GM21515 (cell line): ENCODE measurements around the gene GGT5.
"Not testable (repeated sequence)": the region's sequence is repeated elsewhere in the genome, so short reads cannot be mapped to it uniquely, and the experiment has no call there.

Experiments used
- ATAC-seq: cut with Tn5 transposase; IDR thresholded peaks from one replicate; pipeline ENCODE4 v1.9.1; 2021; ENCODE audit not compliant: unreplicated experiment

Gene GGT5

DNA sequence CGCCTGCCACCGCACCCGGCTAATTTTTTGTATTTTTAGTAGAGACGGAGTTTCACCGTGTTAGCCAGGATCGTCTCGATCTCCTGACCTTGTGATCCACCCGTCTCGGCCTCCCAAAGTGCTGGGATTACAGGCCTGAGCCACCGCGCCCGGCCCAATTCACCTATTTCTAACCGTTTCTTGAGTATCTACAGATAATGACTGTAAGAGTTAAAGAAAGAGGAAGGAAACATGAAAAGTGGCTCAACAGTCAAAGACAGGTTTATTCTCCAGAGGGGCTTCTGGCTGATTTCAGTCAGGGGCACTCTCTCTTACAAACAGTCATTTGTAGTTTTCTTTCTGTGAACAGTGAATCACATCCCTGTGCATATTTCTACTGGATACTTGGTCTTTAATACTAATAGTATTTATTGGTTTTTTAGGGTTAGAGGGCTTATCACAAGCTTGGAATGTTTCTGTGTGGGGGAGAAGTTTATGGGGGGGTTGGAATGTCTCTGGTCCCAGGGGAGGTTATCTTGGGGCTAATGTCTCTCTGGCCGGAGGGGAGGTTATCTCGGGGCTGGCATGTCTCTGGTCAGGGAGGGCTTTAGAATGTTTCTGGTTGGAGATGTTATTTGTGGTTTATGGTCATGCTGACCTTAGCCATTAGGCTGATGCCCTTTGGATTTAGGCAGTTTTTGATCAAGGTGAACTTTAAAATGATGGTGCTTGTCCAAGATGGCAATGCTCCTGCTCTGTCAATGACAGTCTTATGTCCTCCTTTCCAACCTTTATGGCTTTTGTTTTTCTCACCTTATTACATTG is 38.2 kb downstream of the GGT5 start:
- ATAC-seq, result not testable (repeated sequence)

DNA sequence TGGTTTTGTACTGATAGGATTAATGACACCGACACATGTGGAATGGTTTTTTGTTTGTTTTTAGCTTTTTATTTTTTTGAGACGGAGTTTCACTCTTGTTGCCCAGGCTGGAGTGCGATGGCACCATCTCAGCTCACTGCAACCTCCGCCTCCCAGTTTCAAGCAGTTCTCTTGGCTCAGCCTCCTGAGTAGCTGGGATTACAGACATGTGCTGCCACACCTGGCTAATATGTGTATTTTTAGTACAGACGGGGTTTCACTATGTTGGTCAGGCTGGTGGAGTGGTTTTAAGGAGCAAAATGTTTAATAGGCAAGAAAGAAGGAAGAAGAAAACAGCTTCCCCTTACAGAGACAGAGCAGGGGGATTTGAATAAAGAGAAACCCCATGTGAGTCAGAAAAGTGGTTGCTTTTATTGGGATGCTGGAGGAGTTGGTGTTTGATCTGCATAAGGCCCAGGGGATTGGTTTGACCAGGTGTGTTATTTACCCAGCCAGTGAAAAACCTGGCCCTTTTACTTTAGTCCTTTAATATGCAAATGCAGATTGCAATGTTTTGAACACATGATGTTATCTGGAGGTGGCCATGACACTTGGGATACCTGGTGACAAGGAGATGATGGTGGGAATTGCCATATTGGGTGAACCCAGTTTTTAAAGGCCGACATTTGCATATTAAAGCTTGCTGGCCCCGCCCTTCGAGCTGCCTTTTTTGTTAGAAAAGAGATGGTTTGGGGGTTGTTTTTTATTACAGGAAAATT is 39.3 kb downstream of the GGT5 start:
- no peak for ATAC-seq

DNA sequence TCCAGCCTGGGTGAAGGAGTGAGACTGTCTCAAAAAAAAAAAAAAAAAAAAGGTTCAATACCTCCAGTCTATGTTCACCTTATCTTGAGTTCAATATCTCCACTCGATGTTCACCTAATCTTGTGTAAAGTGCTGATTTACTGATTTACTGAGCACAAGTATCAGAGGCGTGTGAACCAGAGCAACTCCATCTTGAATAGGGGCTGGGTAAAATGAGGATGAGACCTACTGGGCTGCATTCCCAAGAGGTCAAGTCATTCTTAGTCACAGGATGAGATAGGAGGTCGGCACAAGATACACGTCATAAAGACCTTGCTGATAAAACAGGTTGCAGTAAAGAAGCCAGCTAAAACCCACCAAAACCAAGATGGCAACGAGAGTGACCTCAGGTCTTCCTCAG is 41.0 kb downstream of the GGT5 start:
- ATAC-seq, result not testable (repeated sequence)

DNA sequence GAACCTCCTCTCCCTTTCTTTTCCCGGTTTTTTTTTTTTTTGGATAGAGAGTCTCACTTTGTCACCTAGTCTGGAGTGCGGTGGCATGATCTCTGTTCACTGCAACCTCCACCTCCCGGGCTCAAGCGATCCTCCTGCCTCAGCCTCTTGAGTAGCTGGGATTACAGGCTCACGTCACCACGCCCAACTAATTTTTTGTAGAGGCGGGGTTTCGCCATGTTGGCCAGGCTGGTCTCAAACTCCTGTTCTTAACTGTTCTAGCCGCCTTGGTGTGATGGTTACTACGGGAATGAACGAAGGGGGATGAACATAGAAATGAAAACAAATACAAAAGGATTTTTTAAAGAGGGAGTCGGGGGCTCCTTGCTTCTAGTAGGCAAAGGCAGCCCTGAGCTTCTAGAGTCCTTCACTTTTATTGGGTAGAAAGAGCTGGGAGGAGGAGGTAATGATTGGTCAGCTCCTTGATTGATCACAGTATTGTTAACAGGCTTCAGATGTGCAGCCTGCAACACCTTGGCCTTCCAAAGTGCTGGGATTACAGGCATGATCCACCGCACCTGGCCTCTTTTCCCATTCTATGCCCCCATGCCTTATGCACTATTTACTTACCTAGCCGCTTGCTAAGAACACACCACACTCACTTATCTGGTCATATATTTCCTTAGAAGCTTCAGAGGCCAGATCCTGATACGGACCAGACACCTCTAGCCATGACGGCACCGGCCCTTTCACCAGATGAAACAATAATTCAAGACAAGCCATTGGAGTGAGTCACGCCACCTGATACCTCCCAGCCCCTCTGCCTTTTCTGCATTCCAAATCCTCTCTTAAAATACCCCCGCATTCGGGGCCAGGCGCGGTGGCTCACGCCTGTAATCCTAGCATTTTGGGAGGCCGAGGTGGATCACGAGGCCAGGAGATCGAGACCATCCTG is 42.9 kb downstream of the GGT5 start:
- ATAC-seq, result no peak

DNA sequence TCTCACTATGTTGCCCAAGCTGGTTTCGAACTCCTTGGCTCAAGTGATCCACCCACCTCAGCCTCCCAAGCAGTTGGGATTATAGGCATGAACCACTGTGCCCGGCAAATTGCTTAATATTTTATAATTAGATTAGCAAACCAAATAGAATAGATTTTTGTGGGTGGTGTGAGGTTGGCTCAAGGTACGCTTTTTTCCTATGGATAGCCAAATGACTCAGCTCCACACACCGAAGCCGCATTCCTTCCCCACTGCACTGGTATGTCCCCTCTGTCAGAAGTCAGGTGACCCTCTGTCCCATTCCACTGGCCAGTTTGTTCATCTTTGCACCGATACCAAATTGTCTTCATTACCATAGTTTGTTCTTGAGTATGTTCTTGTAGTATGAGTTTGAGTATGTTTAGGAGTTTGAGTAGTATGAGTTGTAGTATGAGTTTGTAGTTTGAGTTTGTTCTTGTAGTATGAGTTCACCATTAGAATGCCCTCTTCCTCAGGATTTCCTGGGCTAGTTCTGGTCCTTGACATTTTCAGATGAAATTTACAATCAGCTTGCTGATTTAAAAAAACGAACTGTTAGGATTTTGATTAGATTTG is 44.2 kb downstream of the GGT5 start:
- no peak for ATAC-seq

DNA sequence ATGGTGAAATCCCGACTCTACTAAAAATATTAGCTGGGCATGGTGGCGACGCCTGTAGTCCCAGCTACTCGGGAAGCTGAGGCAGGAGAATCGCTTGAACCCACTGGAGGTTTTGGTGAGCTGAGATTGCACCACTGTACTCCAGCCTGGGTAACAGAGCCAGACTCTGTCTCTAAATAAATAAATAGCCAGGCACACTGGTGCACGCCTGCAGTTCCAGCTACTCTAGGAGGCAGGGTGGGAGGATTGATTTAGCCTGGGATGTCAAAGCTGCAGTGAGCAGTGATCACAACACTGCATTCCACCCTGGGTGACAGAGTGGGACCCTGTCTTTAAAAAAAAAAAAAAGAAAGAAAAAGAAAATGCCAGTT is 46.2 kb downstream of the GGT5 start:
- ATAC-seq, result no peak

DNA sequence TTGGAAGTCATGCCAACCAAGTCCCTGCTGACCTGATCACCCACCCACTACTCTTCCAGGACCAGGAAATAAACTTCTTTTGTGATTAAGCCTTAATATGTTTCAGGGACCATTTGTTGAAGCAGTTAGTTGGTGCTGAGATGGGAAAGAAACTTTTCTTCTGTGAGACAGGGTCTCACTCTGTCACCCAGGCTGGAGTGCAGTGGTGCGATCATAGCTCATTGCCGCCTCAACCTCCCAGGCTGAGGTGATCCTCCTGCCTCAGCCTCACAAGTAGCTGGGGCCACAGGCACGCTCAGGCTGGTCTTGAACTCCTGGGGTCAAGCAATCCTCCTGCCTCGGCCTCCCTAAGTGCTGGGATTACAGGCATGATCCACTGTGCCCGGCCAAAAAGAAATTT is 53.0 kb downstream of the GGT5 start:
- no peak for ATAC-seq

DNA sequence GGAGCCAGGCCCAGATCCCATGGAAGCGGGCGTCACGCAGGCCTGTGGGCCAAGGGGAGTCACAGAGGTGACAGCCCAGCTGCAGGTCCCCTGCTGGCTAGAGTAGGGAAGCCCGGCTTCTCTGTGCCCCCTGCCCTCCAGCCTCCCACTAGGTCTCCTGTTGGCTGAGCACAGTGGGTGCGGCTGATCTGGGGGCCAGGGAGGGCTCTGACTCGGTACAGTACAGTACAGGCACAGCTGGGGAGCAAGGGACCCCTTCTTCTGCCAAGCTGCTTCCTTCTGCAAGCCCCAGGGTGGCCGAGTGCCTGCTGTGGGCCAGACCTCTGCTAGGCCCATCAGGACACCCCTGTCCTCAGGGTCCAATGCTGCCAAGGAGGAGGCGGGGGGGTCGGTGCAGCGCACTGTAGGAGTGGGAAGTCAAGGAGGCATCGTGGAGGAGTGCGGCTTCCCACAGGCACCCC is 53.5 kb downstream of the GGT5 start:
- no peak for ATAC-seq

DNA sequence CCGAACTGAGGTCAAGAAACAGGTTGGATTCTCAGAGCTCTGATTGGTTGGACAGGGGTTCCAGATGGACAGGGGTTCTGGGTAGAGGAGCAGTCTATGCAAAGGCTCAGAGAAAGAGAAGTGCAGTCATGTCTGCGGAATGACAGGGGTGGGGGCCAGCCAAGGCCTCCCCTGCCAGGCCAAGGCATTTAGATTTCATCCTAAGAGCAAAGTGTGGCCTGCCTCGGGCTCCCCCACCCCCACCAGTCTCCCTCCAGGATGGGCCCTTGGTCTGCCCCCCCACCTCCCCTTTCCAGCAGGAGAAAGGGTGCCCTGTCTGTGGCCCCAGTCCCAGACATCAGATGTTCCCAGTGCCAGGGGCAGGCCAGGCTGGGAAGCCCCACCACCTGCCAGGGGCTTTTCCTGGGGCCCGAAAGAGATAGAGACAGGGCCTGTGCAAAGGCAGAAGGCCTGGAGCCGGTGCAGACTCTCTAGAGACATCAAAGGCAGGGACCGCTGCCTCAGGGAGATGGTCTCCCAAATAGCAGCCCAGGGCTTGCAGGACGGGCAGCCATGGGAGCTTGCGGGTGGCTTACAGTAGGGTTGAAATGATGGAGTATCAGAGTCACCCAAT is 54.2 kb downstream of the GGT5 start:
- ATAC-seq, result no peak

DNA sequence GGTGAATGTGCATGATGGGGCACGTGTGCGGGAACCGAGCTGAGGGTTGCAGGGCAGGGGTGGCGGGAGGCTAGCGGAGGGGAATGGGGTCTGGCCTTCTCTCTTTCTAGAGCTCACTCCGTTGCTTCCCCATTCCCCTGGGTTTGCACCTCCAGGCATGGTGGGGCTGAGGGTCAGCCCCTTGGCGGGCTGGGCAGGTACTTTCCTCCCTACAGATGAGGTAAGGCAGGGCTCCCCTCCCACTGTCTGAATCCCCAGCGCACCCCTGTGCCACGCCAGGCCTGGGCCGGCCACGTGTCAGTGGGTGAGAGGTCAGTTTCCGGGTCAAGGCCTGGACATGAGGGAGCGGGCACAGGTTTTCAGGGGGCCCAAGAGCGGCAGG is 54.7 kb downstream of the GGT5 start:
- ATAC-seq, result no peak

DNA sequence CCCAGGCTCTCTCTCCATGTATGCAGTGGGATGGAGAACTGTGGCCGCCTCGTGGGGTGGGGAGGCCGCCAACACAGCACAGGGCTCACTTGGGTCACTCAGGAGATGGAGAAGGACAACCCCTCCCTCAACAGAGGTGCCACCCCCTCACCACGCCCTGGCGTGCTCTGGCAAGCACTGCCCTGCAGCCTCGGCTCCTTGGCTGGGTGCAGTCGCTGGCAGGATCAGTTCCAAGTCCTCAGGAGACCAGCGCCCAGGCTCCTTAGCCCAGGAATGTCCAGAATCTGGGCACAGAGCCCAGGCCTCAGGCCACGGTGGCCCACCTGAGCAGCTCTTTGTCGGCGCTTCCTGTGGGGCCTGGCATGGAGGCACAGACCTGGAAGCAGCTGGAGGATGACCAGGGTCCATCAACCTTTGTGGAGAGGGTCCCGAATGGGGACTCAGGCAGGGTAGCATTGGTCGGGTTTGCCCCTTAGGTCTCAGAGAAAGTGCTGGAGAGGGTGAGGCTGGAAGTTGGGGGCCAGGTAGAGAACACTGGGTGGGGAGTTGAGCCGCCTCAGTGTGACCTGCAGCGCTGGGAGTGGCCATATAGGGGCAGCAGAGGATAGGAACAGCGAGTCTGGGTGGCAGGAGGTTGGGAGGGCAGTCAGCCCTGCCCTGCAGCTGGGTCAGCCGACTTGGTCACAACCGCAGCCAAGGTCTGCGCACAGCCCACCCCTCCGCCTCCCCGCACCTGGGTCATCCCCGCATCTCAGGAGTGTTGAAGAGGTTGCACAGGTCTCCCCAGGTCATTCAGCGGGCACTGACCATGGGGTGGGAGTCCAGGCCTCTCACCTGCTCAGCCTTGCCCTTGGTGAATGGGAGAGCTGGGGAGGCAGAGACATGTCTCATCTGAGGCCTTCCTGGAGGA is 55.4 kb downstream of the GGT5 start:
- ATAC-seq, result no peak

DNA sequence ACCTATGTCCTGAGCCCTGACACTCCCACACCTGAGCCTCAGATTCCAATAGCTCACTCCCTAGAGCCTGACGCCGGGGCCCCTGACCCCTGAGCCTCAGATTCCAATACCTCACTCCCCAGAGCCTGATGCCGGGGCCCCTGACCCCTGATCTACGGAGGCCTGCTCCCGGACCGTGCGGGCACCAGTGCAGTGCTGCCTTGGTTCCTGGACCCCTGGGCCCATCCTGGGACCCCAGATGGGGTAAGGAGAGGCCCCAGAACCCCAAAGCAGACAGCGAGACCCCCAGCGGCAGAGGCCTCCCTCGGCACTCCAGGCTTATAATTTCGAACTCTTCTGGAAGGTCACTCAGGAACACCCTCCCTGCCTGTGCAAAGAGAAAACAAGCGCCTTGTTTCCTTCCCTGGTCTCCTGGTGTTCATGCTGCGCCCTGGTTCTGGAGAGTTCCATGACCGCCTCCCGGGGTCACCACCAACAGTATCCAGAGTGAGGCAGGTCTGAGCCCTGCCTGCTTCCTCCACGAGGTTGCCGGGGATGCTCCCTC is 56.1 kb downstream of the GGT5 start:
- no peak for ATAC-seq

DNA sequence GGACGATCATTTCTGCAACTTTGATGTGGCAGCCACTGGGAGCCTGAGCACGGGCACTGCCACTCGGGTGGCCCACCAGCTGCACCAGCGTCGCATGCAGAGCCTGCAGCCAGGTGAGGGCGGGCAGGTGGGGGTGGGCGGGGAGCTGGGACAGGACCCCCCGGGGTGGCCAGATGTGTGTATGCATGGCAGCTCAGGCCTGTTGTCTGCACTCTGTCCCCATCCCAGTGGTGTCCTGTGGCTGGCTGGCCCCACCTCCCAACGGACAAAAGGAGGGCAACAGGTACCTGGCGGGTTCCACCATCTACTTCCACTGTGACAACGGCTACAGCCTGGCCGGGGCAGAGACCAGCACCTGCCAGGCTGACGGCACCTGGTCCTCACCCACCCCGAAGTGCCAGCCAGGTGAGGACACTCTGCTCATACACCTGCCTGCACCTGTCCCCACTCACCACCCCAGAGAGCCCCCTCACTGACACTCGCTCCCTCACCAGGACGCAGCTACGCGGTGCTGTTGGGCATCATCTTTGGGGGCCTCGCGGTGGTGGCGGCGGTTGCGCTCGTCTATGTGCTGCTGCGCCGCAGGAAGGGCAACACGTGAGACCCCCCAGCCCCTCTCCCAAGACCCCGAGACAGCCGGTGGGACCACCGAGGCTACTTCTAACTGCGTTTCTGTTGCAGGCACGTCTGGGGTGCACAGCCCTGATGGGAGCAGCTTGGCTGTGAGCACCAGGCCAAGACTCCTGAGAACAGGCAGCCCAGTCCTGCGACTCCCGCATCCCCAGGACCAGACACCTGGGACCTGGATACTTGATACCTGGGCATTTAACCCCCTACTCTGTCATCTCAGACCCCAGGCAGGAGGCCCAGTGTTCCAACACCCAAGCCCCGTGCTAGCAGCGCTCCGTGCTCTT is 56.9 kb downstream of the GGT5 start:
- ATAC-seq, result no peak

DNA sequence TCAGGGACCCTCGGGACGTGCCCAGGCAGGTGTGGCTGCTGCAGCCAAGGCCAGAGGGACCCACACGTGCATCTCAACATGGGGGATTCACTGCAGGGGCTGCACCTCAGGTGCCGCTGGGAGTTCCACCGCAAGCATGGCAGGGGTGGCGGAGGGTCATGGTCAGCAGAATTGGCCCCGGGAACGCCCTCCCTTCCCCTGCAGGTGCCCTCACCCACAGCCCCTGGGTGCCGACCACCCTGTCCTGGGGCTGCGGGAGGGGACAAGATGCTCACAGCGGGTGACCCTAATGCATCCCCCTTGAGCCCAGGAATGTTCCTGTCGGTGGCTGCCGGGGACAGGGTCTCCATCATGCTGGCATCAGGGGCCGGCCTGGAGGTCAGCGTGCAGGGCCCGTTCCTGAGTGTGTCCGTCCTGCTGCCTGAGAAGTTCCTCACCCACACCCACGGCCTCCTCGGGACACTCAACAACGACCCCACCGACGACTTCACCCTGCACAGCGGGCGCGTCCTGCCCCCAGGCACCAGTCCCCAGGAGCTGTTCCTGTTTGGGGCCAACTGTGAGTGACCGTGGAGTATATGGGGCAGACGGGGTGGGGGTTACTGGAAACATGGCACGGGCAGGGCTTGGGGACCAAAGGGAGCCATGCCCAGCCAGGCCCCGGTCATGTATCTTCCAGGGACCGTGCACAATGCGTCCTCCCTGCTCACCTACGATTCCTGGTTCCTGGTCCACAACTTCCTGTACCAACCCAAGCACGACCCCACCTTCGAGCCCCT is 57.8 kb downstream of the GGT5 start:
- no peak for ATAC-seq

DNA sequence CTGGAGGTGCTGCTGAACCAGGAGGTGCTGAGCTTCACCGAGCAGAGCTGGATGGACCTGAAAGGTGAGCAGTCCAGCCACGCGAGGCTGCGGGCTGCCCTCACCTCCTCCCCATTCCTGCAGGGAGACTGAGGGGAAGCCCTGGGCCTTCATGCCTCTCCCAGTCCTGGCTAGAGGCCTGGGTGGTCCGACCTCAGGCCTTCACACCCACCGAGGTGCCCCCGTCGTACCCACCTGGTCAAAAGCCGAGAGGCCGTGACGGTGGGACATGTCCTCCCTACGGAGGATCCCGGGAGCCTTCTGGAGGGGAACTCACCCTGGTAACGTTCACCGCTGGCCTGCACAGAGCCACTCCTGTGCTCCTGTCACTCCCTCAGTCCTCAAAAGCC is 58.5 kb downstream of the GGT5 start:
- no peak for ATAC-seq

DNA sequence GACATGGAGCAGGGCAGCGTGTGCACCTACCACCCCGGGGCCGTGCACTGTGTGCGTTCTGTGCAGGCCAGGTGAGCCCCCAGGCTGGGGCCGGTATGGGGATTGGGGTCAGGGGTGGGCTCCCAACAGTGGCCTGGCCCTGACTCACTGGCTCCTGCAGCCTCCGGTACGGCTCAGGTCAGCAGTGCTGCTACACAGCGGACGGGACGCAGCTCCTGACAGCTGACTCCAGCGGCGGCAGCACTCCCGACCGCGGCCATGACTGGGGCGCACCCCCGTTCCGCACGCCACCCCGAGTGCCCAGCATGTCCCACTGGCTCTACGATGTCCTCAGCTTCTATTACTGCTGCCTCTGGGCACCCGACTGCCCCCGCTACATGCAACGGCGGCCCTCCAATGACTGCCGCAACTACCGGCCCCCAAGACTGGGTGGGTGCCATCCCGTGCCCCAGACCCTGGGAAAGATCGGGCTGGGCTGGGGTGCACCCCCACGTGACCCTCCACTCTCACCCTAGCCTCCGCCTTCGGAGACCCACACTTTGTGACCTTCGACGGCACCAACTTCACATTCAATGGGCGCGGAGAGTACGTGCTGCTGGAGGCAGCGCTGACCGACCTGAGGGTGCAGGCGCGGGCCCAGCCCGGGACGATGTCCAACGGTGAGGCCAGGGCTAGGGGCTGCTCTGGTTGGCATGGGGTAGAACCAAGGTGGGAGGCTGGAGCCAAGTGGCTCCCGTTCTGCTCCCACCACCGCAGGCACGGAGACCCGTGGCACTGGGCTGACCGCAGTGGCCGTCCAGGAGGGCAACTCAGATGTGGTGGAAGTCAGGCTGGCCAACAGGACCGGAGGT is 59.2 kb downstream of the GGT5 start:
- no peak for ATAC-seq
